ENCODE measurements around the gene GON4L.
"Not testable (repeated sequence)": the region's sequence is repeated elsewhere in the genome, so short reads cannot be mapped to it uniquely, and the experiment has no call there.

The GON4L gene

DNA sequence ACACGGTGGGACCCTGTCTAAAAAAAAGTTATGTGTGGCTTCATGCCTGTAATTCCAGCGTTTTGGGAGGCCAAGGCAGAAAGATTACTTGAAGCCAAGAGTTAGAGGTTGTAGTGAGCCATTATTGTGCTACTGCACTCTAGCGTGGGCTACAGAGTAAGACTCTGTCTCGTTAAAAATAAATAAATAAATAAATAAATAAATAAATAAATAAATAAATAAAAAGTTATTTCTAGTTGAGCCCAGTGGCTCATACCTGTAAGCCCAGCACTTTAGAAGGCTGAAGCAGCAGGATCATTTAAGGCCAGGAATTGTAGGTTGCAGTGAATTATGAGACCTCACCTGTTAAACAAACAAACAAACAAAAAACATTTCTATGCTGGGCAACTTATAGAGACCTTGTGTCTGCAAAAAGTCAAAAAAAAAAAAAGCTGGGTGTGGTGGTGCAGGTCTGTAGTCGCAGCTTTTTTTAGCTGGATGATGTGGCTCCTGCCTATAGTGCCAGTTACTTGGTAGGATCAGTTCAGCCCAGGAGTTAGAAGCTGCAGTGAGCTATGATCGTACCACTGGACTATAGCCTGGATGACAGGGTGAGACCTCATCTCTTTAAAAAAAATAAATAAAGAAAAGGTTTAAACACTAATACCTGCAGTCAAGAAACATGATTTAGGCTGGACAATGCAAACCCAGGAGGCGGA is 25.6 kb downstream of the GON4L start:
- DNase-seq (ENCODE audit: low spot score), result no peak

GRCh38 chr1:155827450-155827849 is 29.6 kb downstream of the GON4L start:
- DNase-seq (ENCODE audit: low spot score), result no peak

GRCh38 chr1:155816351-155816750 is 40.7 kb downstream of the GON4L start:
- no peak for DNase-seq (ENCODE audit: low spot score)

- no peak for DNase-seq (ENCODE audit: low spot score)
Measured at GRCh38 chr1:155813672-155814071, 43.3 kb downstream of the GON4L start.

GRCh38 chr1:155812878-155813277 is 44.1 kb downstream of the GON4L start:
- no peak for DNase-seq (ENCODE audit: low spot score)

- no peak for DNase-seq (ENCODE audit: low spot score)
Measured at GRCh38 chr1:155809088-155809487, 47.9 kb downstream of the GON4L start.

DNA sequence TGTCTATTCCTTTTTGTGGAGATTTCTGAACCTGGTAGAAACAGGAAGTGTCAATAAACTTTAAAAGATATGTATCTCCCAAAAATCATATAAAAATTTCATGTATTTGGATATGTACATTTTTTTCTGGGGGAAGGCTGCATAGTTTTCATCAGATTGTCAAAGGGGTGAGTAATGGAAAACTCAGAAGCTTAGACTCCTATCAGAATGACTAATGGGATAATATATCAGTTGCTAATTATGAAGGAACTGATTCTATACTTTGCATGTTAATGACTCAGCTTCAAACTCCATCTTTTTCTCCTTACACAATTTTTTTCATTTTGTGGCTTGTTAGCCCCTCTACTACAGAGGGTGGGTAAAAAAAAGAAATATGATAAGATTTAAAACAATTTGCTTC is 55.9 kb downstream of the GON4L start:
- DNase-seq (ENCODE audit: low spot score), result no peak

- not testable (repeated sequence) for DNase-seq (ENCODE audit: low spot score)
Measured at GRCh38 chr1:155795618-155796017, 61.4 kb downstream of the GON4L start.

DNA sequence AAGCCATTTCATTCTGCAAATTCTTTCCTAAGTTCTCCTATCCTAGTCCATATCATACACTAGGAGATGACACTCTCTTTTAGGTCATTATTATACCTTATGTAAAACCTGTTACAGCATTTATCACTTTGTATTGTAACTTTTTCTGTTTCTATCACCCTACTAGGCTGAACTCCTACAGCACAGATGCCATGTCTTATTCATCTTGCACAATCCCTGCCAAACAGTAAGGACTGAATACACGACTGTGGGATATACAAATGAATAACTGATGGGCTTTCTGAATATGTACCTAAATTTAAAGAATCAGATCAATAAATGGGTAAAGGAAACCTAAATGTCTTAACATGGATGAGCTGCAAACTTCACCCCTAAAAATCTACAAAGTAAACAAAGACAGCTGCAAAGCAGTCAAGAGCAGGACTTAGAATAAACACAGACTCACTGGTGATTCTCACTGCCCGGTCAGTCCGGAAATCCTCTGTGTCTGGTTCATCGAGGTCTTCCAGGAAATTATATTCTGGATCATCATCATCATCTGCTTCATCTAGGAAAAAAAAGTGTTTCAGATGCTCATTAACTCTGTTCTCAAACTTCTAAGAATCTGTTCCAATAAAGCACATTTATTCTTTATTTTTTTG is 62.3 kb downstream of the GON4L start:
- no peak for DNase-seq (ENCODE audit: low spot score)

- no peak for DNase-seq (ENCODE audit: low spot score)
Measured at GRCh38 chr1:155793213-155793612, 63.8 kb downstream of the GON4L start.

DNA sequence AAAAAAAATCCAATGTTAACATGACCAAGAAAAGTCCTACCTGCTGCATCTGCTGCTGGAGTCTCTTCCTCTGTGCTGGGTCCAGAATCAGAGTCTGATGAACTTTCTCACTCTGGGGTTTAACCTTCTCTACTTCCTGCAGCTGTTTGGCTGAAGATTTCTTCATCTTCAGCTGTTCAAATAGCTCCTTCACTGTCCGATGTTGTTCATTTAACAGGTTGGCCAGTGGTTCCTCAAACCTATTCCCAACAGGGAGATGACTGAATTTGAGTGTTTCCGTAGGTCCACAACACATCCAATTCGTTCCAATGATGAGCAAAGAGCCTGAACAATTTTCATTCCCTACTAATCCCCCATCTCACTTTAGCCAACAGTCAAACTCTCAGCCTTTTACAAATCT is 79.4 kb downstream of the GON4L start:
- DNase-seq (ENCODE audit: low spot score), result no peak

- no peak for DNase-seq (ENCODE audit: low spot score)
Measured at GRCh38 chr1:155776414-155776813, 80.6 kb downstream of the GON4L start.

- no peak for DNase-seq (ENCODE audit: low spot score)
Measured at GRCh38 chr1:155773221-155773620, 83.8 kb downstream of the GON4L start.

- DNase-seq (ENCODE audit: low spot score), result no peak
Measured at GRCh38 chr1:155769257-155769656, 87.8 kb downstream of the GON4L start.

- DNase-seq (ENCODE audit: low spot score), result not testable (repeated sequence)
Measured at GRCh38 chr1:155767399-155767989, 89.5 kb downstream of the GON4L start.

DNA sequence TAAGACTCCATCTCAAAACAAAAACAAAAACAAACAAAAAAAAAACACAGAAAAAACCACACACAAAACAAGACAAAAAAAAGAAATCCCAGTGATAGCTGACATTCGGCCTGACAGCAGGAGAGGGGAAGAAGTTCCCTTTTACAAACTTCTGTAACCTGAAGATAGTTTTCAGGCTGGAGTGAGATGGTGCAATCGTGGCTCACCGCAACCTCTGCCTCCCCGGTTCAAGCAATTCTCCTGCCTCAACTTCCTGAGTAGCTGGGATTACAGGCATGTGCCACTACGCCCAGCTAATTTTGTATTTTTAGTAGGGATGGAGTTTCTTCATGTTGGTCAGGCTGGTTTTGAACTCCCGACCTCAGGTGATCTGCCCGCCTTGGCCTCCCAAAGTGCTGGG is 93.0 kb downstream of the GON4L start:
- DNase-seq (ENCODE audit: low spot score), result not testable (repeated sequence)

DNA sequence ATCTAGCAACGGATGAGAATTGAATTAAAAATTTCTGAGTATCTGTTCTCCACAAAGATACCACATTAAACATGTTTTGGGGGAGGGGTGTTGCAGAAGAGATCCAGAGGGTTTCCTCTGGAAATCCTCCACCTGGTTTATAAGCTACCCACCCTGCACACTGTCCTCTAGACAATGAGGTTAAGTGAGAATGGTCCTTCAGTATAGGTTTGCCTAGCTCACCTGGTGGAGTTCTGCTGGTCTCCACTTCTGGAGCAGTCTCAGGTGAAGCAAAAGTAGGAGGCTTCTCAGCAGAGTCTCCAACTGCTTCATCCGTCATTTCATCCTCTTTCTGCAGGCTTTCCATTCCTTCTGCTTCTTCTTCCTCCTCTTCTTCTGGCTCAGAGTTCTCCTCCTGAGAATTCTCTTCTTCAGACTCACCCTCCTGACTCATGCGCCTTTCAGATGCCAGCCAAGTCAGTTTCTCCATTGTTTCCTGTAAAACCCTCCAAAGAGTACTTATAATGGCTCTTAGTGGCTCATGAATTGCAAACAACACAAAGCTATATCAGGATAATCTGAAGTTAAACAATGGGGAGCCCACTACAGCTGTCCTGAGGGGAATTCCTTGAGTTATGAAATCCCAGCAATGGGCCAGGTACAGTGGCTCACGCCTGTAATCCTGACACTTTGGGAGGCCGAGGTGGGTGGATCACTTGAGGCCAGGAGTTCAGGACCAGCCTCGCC is 93.8 kb downstream of the GON4L start:
- not testable (repeated sequence) for DNase-seq (ENCODE audit: low spot score)

GRCh38 chr1:155761736-155762405 is 95.1 kb downstream of the GON4L start:
- no peak for DNase-seq (ENCODE audit: low spot score)

- no peak for DNase-seq (ENCODE audit: low spot score)
Measured at GRCh38 chr1:155760751-155761475, 96.1 kb downstream of the GON4L start.

- DNase-seq (ENCODE audit: low spot score), result no peak
Measured at GRCh38 chr1:155759966-155760630, 96.9 kb downstream of the GON4L start.

DNA sequence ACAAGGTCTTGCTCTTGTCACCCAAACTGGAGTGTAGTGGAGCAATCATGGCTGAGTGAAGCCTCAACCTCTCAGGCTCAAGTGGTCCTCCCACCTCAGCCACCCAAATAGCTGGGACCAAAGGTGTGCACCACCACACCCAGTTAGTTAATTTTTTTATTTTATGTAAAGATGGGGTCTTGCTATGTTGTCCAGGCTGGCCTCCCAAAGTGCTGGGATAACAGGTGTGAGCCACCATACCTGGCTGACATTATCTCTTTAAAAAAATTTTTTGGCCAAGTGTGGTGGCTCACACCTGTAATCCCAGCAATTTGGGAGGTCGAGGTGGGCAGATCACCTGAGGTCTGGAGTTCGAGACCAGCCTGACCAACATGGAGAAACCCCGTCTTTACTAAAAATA is 98.0 kb downstream of the GON4L start:
- DNase-seq (ENCODE audit: low spot score), result not testable (repeated sequence)

Data from left forelimb (tissue), 1 donor.